ENCODE data around the gene NPLOC4. TPM values are rescaled to one million over a fixed set of nuclear protein-coding genes. Genes with fewer than 3 reads are reported as not detected.

NPLOC4 gene
- total RNA-seq, 1 experiment from 2014 or later = 83.9 TPM

- H3K4me3 Mint-ChIP-seq (ENCODE audit: unreplicated experiment) = peak overlapping the region; percentile 91
- no peaks in the 10 kb centered on the region for H3K27me3 Mint-ChIP-seq (ENCODE audit: insufficient read depth, unreplicated experiment)
- H3K36me3 Mint-ChIP-seq (ENCODE audit: insufficient read depth, unreplicated experiment) = peaks cover 40% of the 10 kb centered on the region
- ChIA-PET CTCF (interaction anchor here (0.8 to 1.1 kb wide), 2 partner anchors 10 to 14 kb away, joined by 3 read pairs; no protein-coding TSS in a partner anchor), POLR2A (interaction anchor here (0.6 to 5.0 kb wide), 13 partner anchors 13 to 1425 kb away, joined by 3 to 122 read pairs (median 11); partner anchors contain the start of genes CCDC137, FAAP100, MRPL12 and NDUFAF8)
- BruUV-seq (replicated peaks) = no TSS peak
- no peak for DNase-seq (ENCODE audit: unreplicated experiment)
- H3K27ac Mint-ChIP-seq (ENCODE audit: low read depth, unreplicated experiment) = peak overlapping the region; percentile 89
- intact Hi-C loops (cut with micrococcal nuclease) = loop anchor here (1.0 to 2.0 kb wide), 2 partner anchors 16 to 45 kb away; partner anchors contain the start of genes CCDC137, NPLOC4, OXLD1 and TSPAN10
- TF ChIP-seq, protein P1, sequence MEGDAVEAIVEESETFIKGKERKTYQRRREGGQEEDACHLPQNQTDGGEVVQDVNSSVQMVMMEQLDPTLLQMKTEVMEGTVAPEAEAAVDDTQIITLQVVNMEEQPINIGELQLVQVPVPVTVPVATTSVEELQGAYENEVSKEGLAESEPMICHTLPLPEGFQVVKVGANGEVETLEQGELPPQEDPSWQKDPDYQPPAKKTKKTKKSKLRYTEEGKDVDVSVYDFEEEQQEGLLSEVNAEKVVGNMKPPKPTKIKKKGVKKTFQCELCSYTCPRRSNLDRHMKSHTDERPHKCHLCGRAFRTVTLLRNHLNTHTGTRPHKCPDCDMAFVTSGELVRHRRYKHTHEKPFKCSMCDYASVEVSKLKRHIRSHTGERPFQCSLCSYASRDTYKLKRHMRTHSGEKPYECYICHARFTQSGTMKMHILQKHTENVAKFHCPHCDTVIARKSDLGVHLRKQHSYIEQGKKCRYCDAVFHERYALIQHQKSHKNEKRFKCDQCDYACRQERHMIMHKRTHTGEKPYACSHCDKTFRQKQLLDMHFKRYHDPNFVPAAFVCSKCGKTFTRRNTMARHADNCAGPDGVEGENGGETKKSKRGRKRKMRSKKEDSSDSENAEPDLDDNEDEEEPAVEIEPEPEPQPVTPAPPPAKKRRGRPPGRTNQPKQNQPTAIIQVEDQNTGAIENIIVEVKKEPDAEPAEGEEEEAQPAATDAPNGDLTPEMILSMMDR (IDR thresholded peaks at IDR 0.05; ENCODE audit: unreplicated experiment) = no peak
- no peaks in the 10 kb centered on the region for H3K9me3 Mint-ChIP-seq (ENCODE audit: unreplicated experiment)
- peaks cover 5% of the 10 kb centered on the region for H3K4me1 Mint-ChIP-seq (ENCODE audit: insufficient read depth, unreplicated experiment)
Observed at GRCh38 chr17:81682565-81683207, 45.8 kb upstream of the NPLOC4 start.

- Mint-ChIP-seq H3K9me3 (ENCODE audit: unreplicated experiment) (no peaks in the 10 kb centered on the region), H3K27ac (ENCODE audit: low read depth, unreplicated experiment) (no peak overlapping the region), H3K4me3 (ENCODE audit: unreplicated experiment) (no peak overlapping the region), H3K27me3 (ENCODE audit: insufficient read depth, unreplicated experiment) (no peaks in the 10 kb centered on the region), H3K36me3 (ENCODE audit: insufficient read depth, unreplicated experiment) (peaks cover 30% of the 10 kb centered on the region), H3K4me1 (ENCODE audit: insufficient read depth, unreplicated experiment) (peaks cover 5% of the 10 kb centered on the region)
- DNase-seq (ENCODE audit: unreplicated experiment) = no peak
- CTCF ChIA-PET = interaction anchor here (1.1 kb wide), 1 partner anchor 9 kb away, joined by 3 read pairs; no protein-coding TSS in a partner anchor
- TF ChIP-seq, protein P1 (IDR thresholded peaks at IDR 0.05; ENCODE audit: unreplicated experiment) = no peak
- POLR2A ChIA-PET = interaction anchor here (0.6 to 5.0 kb wide), 6 partner anchors 16 to 1424 kb away, joined by 3 to 101 read pairs (median 30); partner anchors contain the start of genes CCDC137, NPLOC4, OXLD1 and SLC25A10
- intact Hi-C loops (cut with micrococcal nuclease) = loop anchor here (2.0 kb wide), 1 partner anchor 15 kb away; the partner anchor contains the start of genes CCDC137 and OXLD1
- BruUV-seq (replicated peaks) = no TSS peak
Observed at GRCh38 chr17:81681672-81682071, 44.8 kb upstream of the NPLOC4 start.

GRCh38 chr17:81680150-81680549 lies 43.2 kb upstream of the NPLOC4 start:
- Mint-ChIP-seq H3K36me3 (ENCODE audit: insufficient read depth, unreplicated experiment) (peaks cover 19% of the 10 kb centered on the region), H3K27me3 (ENCODE audit: insufficient read depth, unreplicated experiment) (no peaks in the 10 kb centered on the region), H3K9me3 (ENCODE audit: unreplicated experiment) (no peaks in the 10 kb centered on the region), H3K4me1 (ENCODE audit: insufficient read depth, unreplicated experiment) (peaks cover 5% of the 10 kb centered on the region), H3K4me3 (ENCODE audit: unreplicated experiment) (no peak overlapping the region), H3K27ac (ENCODE audit: low read depth, unreplicated experiment) (no peak overlapping the region)
- no peak for DNase-seq (ENCODE audit: unreplicated experiment)
- BruUV-seq (replicated peaks) = no TSS peak
- CTCF ChIA-PET = interaction anchor here (0.7 kb wide), 1 partner anchor 567 kb away, joined by 3 read pairs; no protein-coding TSS in a partner anchor
- POLR2A ChIA-PET = interaction anchor here (1.2 to 1.6 kb wide), 5 partner anchors 10 to 31 kb away, joined by 3 to 7 read pairs (median 5); partner anchors contain the start of genes CCDC137, MRPL12 and OXLD1
- intact Hi-C loops (cut with micrococcal nuclease) = no loop called here
- TF ChIP-seq, protein P1 (IDR thresholded peaks at IDR 0.05; ENCODE audit: unreplicated experiment) = no peak

GRCh38 chr17:81676906-81677305 lies 40.0 kb upstream of the NPLOC4 start:
- Mint-ChIP-seq H3K36me3 (ENCODE audit: insufficient read depth, unreplicated experiment) (peaks cover 36% of the 10 kb centered on the region), H3K27me3 (ENCODE audit: insufficient read depth, unreplicated experiment) (no peaks in the 10 kb centered on the region), H3K4me3 (ENCODE audit: unreplicated experiment) (no peak overlapping the region), H3K27ac (ENCODE audit: low read depth, unreplicated experiment) (no peak overlapping the region), H3K4me1 (ENCODE audit: insufficient read depth, unreplicated experiment) (peaks cover 5% of the 10 kb centered on the region), H3K9me3 (ENCODE audit: unreplicated experiment) (no peaks in the 10 kb centered on the region)
- BruUV-seq (replicated peaks) = no TSS peak
- TF ChIP-seq, protein P1 (IDR thresholded peaks at IDR 0.05; ENCODE audit: unreplicated experiment) = no peak
- intact Hi-C loops (cut with micrococcal nuclease) = no loop called here
- ChIA-PET POLR2A (interaction anchor here (0.5 to 2.8 kb wide), 2 partner anchors 11 to 155 kb away, joined by 7 to 10 read pairs; partner anchors contain the start of genes CCDC137 and OXLD1), CTCF (interaction anchor here (0.6 to 1.0 kb wide), 3 partner anchors 28 to 154 kb away, joined by 3 to 5 read pairs (median 3); no protein-coding TSS in a partner anchor)
- DNase-seq (ENCODE audit: unreplicated experiment) = no peak
